DOHH2 (cell line): ENCODE results near the gene KCNQ1.

Experiments
- H3F3A ChIP-seq: fragments of 200-600 bp; sonication (generic), shearing (Covaris generic); 2 replicates; pipeline ENCODE4 v1.6.0; 2016; ENCODE audit warnings: antibody characterized with exemption, mild to moderate bottlenecking; ENCODE audit not compliant: control insufficient read depth, insufficient read depth
- H3K27ac ChIP-seq: fragments of 200-600 bp; sonication (generic); 2 replicates; pipeline ENCODE4 v1.5.1; 2014; ENCODE audit warnings: low read depth, mild to moderate bottlenecking, low read length, moderate library complexity
- H3K27me3 ChIP-seq: fragments of 200-600 bp; sonication (generic); 2 replicates; pipeline ENCODE4 v1.6.1; 2014; ENCODE audit warnings: mild to moderate bottlenecking, low read length, mixed read lengths; ENCODE audit not compliant: control insufficient read depth
- H3K36me3 ChIP-seq: fragments of 200-600 bp; sonication (generic); 2 replicates; pipeline ENCODE4 v1.6.1; 2014; ENCODE audit warnings: mild to moderate bottlenecking, low read length, moderate library complexity, mixed read lengths; ENCODE audit not compliant: control insufficient read depth
- H3K4me1 ChIP-seq: fragments of 200-600 bp; sonication (generic); 2 replicates; pipeline ENCODE4 v1.6.1; 2014; ENCODE audit warnings: mild to moderate bottlenecking, low read length, mixed read lengths; ENCODE audit not compliant: control insufficient read depth
- H3K4me2 ChIP-seq: fragments of 200-600 bp; sonication (generic); 2 replicates; pipeline ENCODE4 v1.6.0; 2014; ENCODE audit warnings: mild to moderate bottlenecking, low read length, moderate library complexity
- H3K4me3 ChIP-seq: fragments of 200-600 bp; sonication (generic); 2 replicates; pipeline ENCODE4 v1.5.1; 2014; ENCODE audit warnings: mild to moderate bottlenecking, low read length, mixed read lengths
- H3K79me2 ChIP-seq: fragments of 200-600 bp; sonication (generic); 2 replicates; pipeline ENCODE4 v1.6.1; 2014; ENCODE audit warnings: mild to moderate bottlenecking, low read length, mixed read lengths; ENCODE audit not compliant: control insufficient read depth
- H3K9me2 ChIP-seq: fragments of 200-600 bp; sonication (generic); replicated peaks from 2 replicates; pipeline ENCODE4 v1.6.1; 2014; ENCODE audit warnings: mild to moderate bottlenecking, low read length, mixed read lengths; ENCODE audit not compliant: control insufficient read depth
- H3K9me3 ChIP-seq: fragments of 200-600 bp; sonication (generic); 2 replicates; pipeline ENCODE4 v1.6.1; 2014; ENCODE audit warnings: antibody characterized with exemption, low read length, mixed read lengths; ENCODE audit not compliant: control insufficient read depth, insufficient read depth
- H4K20me1 ChIP-seq: fragments of 200-600 bp; sonication (generic); 2 replicates; pipeline ENCODE4 v1.6.0; 2014; ENCODE audit warnings: low read depth, mild to moderate bottlenecking, antibody characterized with exemption, low read length, moderate library complexity; ENCODE audit not compliant: control insufficient read depth, insufficient read depth
- EZH2phosphoT487 ChIP-seq: fragments of 200-600 bp; sonication (generic); IDR thresholded peaks from 2 replicates; pipeline ENCODE4 v1.6.1; 2017; ENCODE audit warnings: borderline replicate concordance, mild to moderate bottlenecking, antibody characterized with exemption, low read length, moderate library complexity, mixed read lengths
- TF ChIP-seq, protein P1 (sequence below): fragments of 200-600 bp; sonication (generic); IDR thresholded peaks from one replicate; pipeline ENCODE4 v1.5.1; 2014; ENCODE audit warnings: antibody characterized with exemption, mild to moderate bottlenecking, low read depth, low read length; ENCODE audit not compliant: poor library complexity, severe bottlenecking

The KCNQ1 gene

DNA sequence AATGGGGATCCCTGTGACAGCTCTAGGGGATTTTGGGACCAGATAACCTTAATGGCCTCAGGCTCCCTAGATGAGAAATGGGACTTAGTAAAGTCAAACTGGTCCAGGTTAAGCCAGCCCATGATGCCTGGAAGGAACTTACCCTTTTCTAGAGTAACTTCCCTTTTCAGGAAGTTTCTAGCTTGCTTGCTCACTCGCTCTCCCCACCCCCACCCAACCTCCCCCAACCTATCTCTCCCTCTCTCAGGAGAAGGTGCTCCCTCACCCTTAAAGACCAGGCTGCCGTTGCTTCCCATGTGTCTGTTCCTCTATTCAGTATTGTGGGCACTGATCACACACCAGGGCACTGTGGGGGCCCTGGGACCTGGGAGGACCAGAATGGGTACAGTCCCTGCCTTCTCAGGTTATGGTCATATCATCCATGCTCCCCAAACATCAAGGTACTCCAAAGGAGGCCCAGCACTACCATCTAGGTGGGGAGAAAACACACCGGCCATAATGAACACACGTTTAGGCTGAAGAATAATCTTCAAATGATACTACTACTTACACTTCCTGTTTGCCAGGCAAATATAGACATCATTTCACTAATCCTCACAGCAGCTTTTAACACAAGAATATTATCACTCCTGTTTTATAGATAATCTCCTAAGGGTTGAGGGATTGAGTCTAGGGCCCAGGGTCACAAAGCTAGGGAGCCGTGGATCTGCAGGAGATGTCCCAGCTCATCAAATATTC, 236.8 kb downstream of the KCNQ1 start:
- H3K27ac ChIP-seq, result no peak overlapping the region
- 0 out of 2 replicates have a peak, but pooled peaks cover 3% of the 10 kb centered on the region for H4K20me1 ChIP-seq
- no peak for TF ChIP-seq EZH2phosphoT487
- TF ChIP-seq, protein P1, sequence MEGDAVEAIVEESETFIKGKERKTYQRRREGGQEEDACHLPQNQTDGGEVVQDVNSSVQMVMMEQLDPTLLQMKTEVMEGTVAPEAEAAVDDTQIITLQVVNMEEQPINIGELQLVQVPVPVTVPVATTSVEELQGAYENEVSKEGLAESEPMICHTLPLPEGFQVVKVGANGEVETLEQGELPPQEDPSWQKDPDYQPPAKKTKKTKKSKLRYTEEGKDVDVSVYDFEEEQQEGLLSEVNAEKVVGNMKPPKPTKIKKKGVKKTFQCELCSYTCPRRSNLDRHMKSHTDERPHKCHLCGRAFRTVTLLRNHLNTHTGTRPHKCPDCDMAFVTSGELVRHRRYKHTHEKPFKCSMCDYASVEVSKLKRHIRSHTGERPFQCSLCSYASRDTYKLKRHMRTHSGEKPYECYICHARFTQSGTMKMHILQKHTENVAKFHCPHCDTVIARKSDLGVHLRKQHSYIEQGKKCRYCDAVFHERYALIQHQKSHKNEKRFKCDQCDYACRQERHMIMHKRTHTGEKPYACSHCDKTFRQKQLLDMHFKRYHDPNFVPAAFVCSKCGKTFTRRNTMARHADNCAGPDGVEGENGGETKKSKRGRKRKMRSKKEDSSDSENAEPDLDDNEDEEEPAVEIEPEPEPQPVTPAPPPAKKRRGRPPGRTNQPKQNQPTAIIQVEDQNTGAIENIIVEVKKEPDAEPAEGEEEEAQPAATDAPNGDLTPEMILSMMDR, result no peak
- H3K9me3 ChIP-seq, result no peaks in the 10 kb centered on the region
- peaks cover 11% of the 10 kb centered on the region for H3K79me2 ChIP-seq
- H3F3A ChIP-seq, result no peaks in the 10 kb centered on the region
- H3K9me2 ChIP-seq, result no peaks in the 10 kb centered on the region
- peaks cover 28% of the 10 kb centered on the region for H3K4me1 ChIP-seq
- no peaks in the 10 kb centered on the region for H3K27me3 ChIP-seq
- no peaks in the 10 kb centered on the region for H3K36me3 ChIP-seq
- peak overlapping the region; percentile 16 for H3K4me3 ChIP-seq
- H3K4me2 ChIP-seq, result peak overlapping the region; percentile 53

GRCh38 chr11:2683806-2684205, 239.0 kb downstream of the KCNQ1 start:
- H3K27ac ChIP-seq, result no peak overlapping the region
- peaks cover 19% of the 10 kb centered on the region for H3K4me1 ChIP-seq
- H3K36me3 ChIP-seq, result no peaks in the 10 kb centered on the region
- no peaks in the 10 kb centered on the region for H3K27me3 ChIP-seq
- H3K4me2 ChIP-seq, result no peak overlapping the region
- H3K4me3 ChIP-seq, result no peak overlapping the region
- H3F3A ChIP-seq, result no peaks in the 10 kb centered on the region
- H3K79me2 ChIP-seq, result peaks cover 15% of the 10 kb centered on the region
- no peaks in the 10 kb centered on the region for H3K9me2 ChIP-seq
- H3K9me3 ChIP-seq, result no peaks in the 10 kb centered on the region
- TF ChIP-seq, protein P1, result no peak
- TF ChIP-seq EZH2phosphoT487, result no peak
- no peaks in the 10 kb centered on the region for H4K20me1 ChIP-seq

DNA sequence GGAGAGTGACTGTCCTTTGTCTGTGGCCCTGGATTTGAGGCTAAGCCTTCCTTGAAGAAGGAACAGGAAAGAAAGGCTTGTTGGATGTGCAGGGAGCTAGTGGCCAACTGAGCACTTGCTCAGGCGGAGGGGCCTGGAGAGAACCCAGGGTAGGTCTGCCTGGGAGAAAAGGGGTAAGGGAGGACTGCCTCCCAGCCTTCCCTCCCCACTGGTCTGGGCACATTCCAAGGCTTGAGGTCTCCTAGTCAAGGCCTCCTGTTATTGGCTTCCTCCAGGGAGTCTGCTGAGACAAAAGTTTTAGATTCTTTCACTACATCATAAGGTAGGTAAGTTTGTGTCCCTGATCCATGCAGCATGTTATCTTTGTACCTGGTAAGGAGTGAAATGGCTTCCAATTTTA, 239.8 kb downstream of the KCNQ1 start:
- H3K9me2 ChIP-seq, result no peaks in the 10 kb centered on the region
- H3K9me3 ChIP-seq, result no peaks in the 10 kb centered on the region
- peaks cover 25% of the 10 kb centered on the region for H3K4me1 ChIP-seq
- H3K27me3 ChIP-seq, result no peaks in the 10 kb centered on the region
- TF ChIP-seq EZH2phosphoT487, result no peak
- TF ChIP-seq, protein P1, result no peak
- H3K27ac ChIP-seq, result no peak overlapping the region
- no peak overlapping the region for H3K4me3 ChIP-seq
- no peaks in the 10 kb centered on the region for H3K36me3 ChIP-seq
- H3K79me2 ChIP-seq, result peaks cover 15% of the 10 kb centered on the region
- no peak overlapping the region for H3K4me2 ChIP-seq
- H4K20me1 ChIP-seq, result no peaks in the 10 kb centered on the region
- no peaks in the 10 kb centered on the region for H3F3A ChIP-seq
